HCT116 (cell line): Measurements from ENCODE around the gene OR2H2. TPM values are rescaled to one million over a fixed set of nuclear protein-coding genes. Genes with fewer than 3 reads are reported as not detected.

Experiments used
- ATAC-seq: fragments of 200-7000 bp; cut with Tn5 transposase; 2 replicates; pipeline ENCODE4 v1.9.1; 2020; ENCODE audit warnings: mild to moderate bottlenecking, moderate library complexity
- BruUV-seq: library from RNA; stranded (reverse); fragments of 400-500 nt; replicated peaks from 2 replicates; lab custom pipeline; 2021; lab: Mats Ljungman, UMichigan
- CTCF ChIA-PET: fragments of 300-600 bp; sonication (Branson Sonifier 250); formaldehyde crosslinking; loops from one replicate; lab custom pipeline; 2021; ENCODE audit warnings: antibody characterized with exemption; lab: Charles Lee
- POLR2A ChIA-PET: fragments of 300-600, 350-600 bp; sonication (Branson Sonifier 250); formaldehyde crosslinking; loops from one replicate; lab custom pipeline; 2021; ENCODE audit warnings: antibody characterized with exemption; lab: Charles Lee
- RAD21 ChIA-PET, 2 experiments: fragments of 300-600 bp; sonication (Branson Sonifier 250); formaldehyde crosslinking; loops; one replicate each; lab custom pipeline; 2023; ENCODE audit warnings: low total read pairs in 2 of 2; ENCODE audit not compliant: uncharacterized antibody in 2 of 2, unreplicated experiment in 2 of 2, low non-redundant PET in 1 of 2; lab: Charles Lee
- DNase-seq: peaks from one replicate; pipeline ENCODE4 v3.0.0-alpha.2; 2010; ENCODE audit warnings: low read depth, low spot score
- H2AFZ ChIP-seq: fragments of 200-600 bp; shearing (Covaris generic), sonication (generic); 2 replicates; pipeline ENCODE4 v1.6.1; 2017; ENCODE audit warnings: low read depth, mixed run types, mixed read lengths, antibody characterized with exemption, low read length; ENCODE audit not compliant: poor library complexity, severe bottlenecking
- H3K27ac ChIP-seq: 2 replicates; pipeline ENCODE4 v1.5.1; 2012; ENCODE audit warnings: low read depth, low read length
- H3K27me3 ChIP-seq: fragments of 200-600 bp; sonication (generic); 2 replicates; pipeline ENCODE4 v1.6.1; 2016; ENCODE audit warnings: mixed run types, low read length, mixed read lengths; ENCODE audit not compliant: insufficient read depth
- H3K36me3 ChIP-seq, 2 experiments: fragments of 200-500 bp in 1 of 2; fragments of 200-600 bp in 1 of 2; sonication (Bioruptor generic) in 1 of 2; sonication (generic) in 1 of 2; 2 replicates each; pipeline versions ENCODE4 v1.5.1 to v1.6.1; 2014 to 2016; ENCODE audit warnings: low read length in 2 of 2, inconsistent platforms in 1 of 2, mixed read lengths in 1 of 2, mixed run types in 1 of 2; ENCODE audit not compliant: insufficient read depth in 2 of 2, control insufficient read depth in 1 of 2
- H3K4me1 ChIP-seq, 2 experiments: fragments of 200-600 bp in 1 of 2; sonication (generic) in 1 of 2; 2 replicates each; pipeline versions ENCODE4 v1.5.1 to v1.6.1; 2012 to 2017; ENCODE audit warnings: low read length in 2 of 2, inconsistent platforms in 1 of 2, mild to moderate bottlenecking in 1 of 2, mixed read lengths in 1 of 2, mixed run types in 1 of 2, moderate library complexity in 1 of 2; ENCODE audit not compliant: insufficient read depth in 2 of 2, control insufficient read depth in 1 of 2
- H3K4me2 ChIP-seq: fragments of 200-600 bp; sonication (generic); 2 replicates; pipeline ENCODE4 v1.6.1; 2017; ENCODE audit warnings: mixed run types, low read length, mixed read lengths
- H3K4me3 ChIP-seq, 2 experiments: fragments of 200-600 bp in 1 of 2; sonication (generic) in 1 of 2; replicated peaks in 1 of 2; 2 replicates each; pipeline ENCODE4 v1.5.1; 2011 to 2016; ENCODE audit warnings: low read length in 2 of 2, control low read depth in 1 of 2, low read depth in 1 of 2, mild to moderate bottlenecking in 1 of 2, mixed read lengths in 1 of 2, mixed run types in 1 of 2
- H3K79me2 ChIP-seq: fragments of 200-600 bp; sonication (generic); 2 replicates; pipeline ENCODE4 v1.6.1; 2017; ENCODE audit warnings: mild to moderate bottlenecking, mixed run types, low read length, moderate library complexity, mixed read lengths; ENCODE audit not compliant: insufficient read depth
- H3K9ac ChIP-seq: fragments of 200-600 bp; sonication (generic); 2 replicates; pipeline ENCODE4 v1.6.1; 2016; ENCODE audit warnings: low read length, mixed read lengths
- H3K9me2 ChIP-seq: fragments of 200-600 bp; sonication (generic), shearing (Covaris generic); 2 replicates; pipeline ENCODE4 v1.6.1; 2017; ENCODE audit warnings: mixed run types, mild to moderate bottlenecking, moderate library complexity; ENCODE audit not compliant: insufficient read depth
- H3K9me3 ChIP-seq, 2 experiments: fragments of 200-500 bp in 1 of 2; fragments of 200-600 bp in 1 of 2; sonication (Bioruptor generic) in 1 of 2; sonication (generic) in 1 of 2; 2 replicates each; pipeline ENCODE4 v1.6.1; 2014 to 2017; ENCODE audit warnings: low read length in 2 of 2, mixed read lengths in 2 of 2, inconsistent platforms in 1 of 2, low read depth in 1 of 2, mild to moderate bottlenecking in 1 of 2, mixed run types in 1 of 2, moderate library complexity in 1 of 2; ENCODE audit not compliant: control insufficient read depth in 1 of 2, insufficient read depth in 1 of 2
- H4K20me1 ChIP-seq: fragments of 200-600 bp; sonication (generic), shearing (Covaris generic); 2 replicates; pipeline ENCODE4 v1.6.1; 2017; ENCODE audit warnings: mixed run types, mild to moderate bottlenecking, moderate library complexity; ENCODE audit not compliant: insufficient read depth
- EGR1 ChIP-seq: IDR thresholded peaks from 2 replicates; pipeline ENCODE4 v1.6.1; 2012; ENCODE audit warnings: low read depth
- ELF1 ChIP-seq: IDR thresholded peaks from 2 replicates; pipeline ENCODE4 v1.6.1; 2012; ENCODE audit warnings: low read depth, borderline replicate concordance
- EZH2phosphoT487 ChIP-seq: fragments of 200-600 bp; IDR thresholded peaks from 2 replicates; pipeline ENCODE4 v1.6.1; 2018; ENCODE audit warnings: antibody characterized with exemption, borderline replicate concordance
- FOSL1 ChIP-seq: IDR thresholded peaks from 2 replicates; pipeline ENCODE4 v1.6.1; 2012; ENCODE audit warnings: low read depth
- MAX ChIP-seq: IDR thresholded peaks from 2 replicates; pipeline ENCODE4 v1.6.1; 2012
- RAD21 ChIP-seq: IDR thresholded peaks from 2 replicates; pipeline ENCODE4 v1.6.1; 2012; ENCODE audit warnings: low read depth, mild to moderate bottlenecking
- REST ChIP-seq: IDR thresholded peaks from 2 replicates; pipeline ENCODE4 v1.6.1; 2012; ENCODE audit warnings: low read depth
- SIN3A ChIP-seq: IDR thresholded peaks from 2 replicates; pipeline ENCODE4 v1.6.1; 2012; ENCODE audit warnings: low read depth
- SP1 ChIP-seq: IDR thresholded peaks from 2 replicates; pipeline ENCODE4 v1.6.1; 2012; ENCODE audit warnings: low read depth
- SRF ChIP-seq: IDR thresholded peaks from 2 replicates; pipeline ENCODE4 v1.6.1; 2012; ENCODE audit warnings: low read depth
- TCF7L2 ChIP-seq: IDR thresholded peaks from 2 replicates; pipeline ENCODE4 v1.7.0; 2011; ENCODE audit warnings: borderline replicate concordance, inconsistent platforms; ENCODE audit not compliant: insufficient read depth, insufficient read length; ENCODE audit errors: extremely low read depth
- ZBTB33 ChIP-seq: IDR thresholded peaks from 2 replicates; pipeline ENCODE4 v1.6.1; 2011; ENCODE audit warnings: mild to moderate bottlenecking, low read length, moderate library complexity; ENCODE audit not compliant: insufficient replicate concordance; ENCODE audit errors: extremely low read depth
- ZFX ChIP-seq: fragments of 450-650 bp; IDR thresholded peaks from 2 replicates; pipeline ENCODE4 v1.6.1; 2017
- ZNF274 ChIP-seq: fragments of 200-500 bp; sonication (Bioruptor generic); IDR thresholded peaks from 2 replicates; pipeline ENCODE4 v1.6.1; 2014; ENCODE audit warnings: mild to moderate bottlenecking, low read depth, low read length, inconsistent platforms
- intact Hi-C: fragments of 100-400 bp; cut with micrococcal nuclease; formaldehyde crosslinking; loops from 2 replicates; pipeline ENCODE4 v1.10.0; 2022
- total RNA-seq: library from RNA; stranded (reverse); gene quantifications from one replicate; pipeline ENCODE4 v1.2.1, GENCODE V29; 2021; ENCODE audit not compliant: unreplicated experiment

Gene OR2H2
- total RNA-seq, 1 experiment from 2014 or later, result not detected

GRCh38 chr6:29596381-29596900 is 11.5 kb downstream of the OR2H2 start (continued):
- TF ChIP-seq REST (no peak), ZFX (no peak), EGR1 (no peak), MAX (no peak), ELF1 (no peak), RAD21 (no peak), TCF7L2 (no peak), SRF (no peak)

- Histone ChIP-seq H3K27me3 (no peaks in the 10 kb centered on the region), H3K79me2 (no peaks in the 10 kb centered on the region), H3K36me3 (peaks cover 0 to 5% of the 10 kb centered on the region in 2 experiments; a peak in 2 of 4 replicates), H3K9me2 (no peaks in the 10 kb centered on the region), H3K4me1 (no peaks in the 10 kb centered on the region), H3K4me2 (no peak overlapping the region), H2AFZ (no peak overlapping the region), H3K4me3 (no peak overlapping the region), H3K27ac (no peak overlapping the region), H3K9ac (no peak overlapping the region), H3K9me3 (no peaks in the 10 kb centered on the region), H4K20me1 (no peaks in the 10 kb centered on the region)
- intact Hi-C loops, result no loop called here
- no peak for DNase-seq
- no peak for TF ChIP-seq SRF
- TF ChIP-seq EZH2phosphoT487, result no peak
- no peak for TF ChIP-seq ZNF274
- no peak for TF ChIP-seq TCF7L2
- TF ChIP-seq FOSL1, result no peak
- TF ChIP-seq RAD21, result no peak
- TF ChIP-seq ZFX, result no peak
- no peak for TF ChIP-seq ZBTB33
- TF ChIP-seq SIN3A, result no peak
- TF ChIP-seq MAX, result no peak
- TF ChIP-seq SP1, result no peak
- no TSS peak for BruUV-seq
- CTCF ChIA-PET, result no interaction called here
- RAD21 ChIA-PET, result no interaction called here
- no peak for ATAC-seq
- POLR2A ChIA-PET, result no interaction called here
Observed at GRCh38 chr6:29597184-29597583, 12.3 kb downstream of the OR2H2 start.
